Adrenal gland (tissue), 12 donors: ENCODE results near the gene KCNJ9. TPM values are rescaled to one million over a fixed set of nuclear protein-coding genes. Genes with fewer than 3 reads are reported as not detected.

Experiments
- DNase-seq, 7 donors: peaks; one replicate each; pipeline ENCODE4 v3.0.0-alpha.2; 2019 to 2020
- H3K27ac ChIP-seq, 5 donors: fragments of 200-600 bp; sonication (generic) in 4 of 5; 1 replicate in 3 of 5; 2 replicates in 2 of 5; pipeline versions ENCODE4 v1.5.1 to v1.8.0; 2016 to 2020; ENCODE audit warnings: mild to moderate bottlenecking in 1 of 5
- H3K27me3 ChIP-seq: fragments of 200-600 bp; 2 replicates; pipeline ENCODE4 v1.8.0; 2021
- H3K36me3 ChIP-seq, 2 donors: fragments of 200-600 bp; replicated peaks in 1 of 2; 1 replicate in 1 of 2; 2 replicates in 1 of 2; pipeline versions ENCODE4 v1.5.1 to v1.8.0; 2018 to 2022
- H3K4me1 ChIP-seq, 2 donors: fragments of 200-600 bp; replicated peaks in 1 of 2; 1 replicate in 1 of 2; 2 replicates in 1 of 2; pipeline versions ENCODE4 v1.5.1 to v1.8.0; 2018 to 2021
- H3K4me3 ChIP-seq, 4 donors: fragments of 200-600 bp; sonication (generic) in 3 of 4; one replicate each; pipeline ENCODE4 v1.5.1; 2016 to 2018
- H3K9me3 ChIP-seq, 3 donors: fragments of 200-600 bp; sonication (generic) in 1 of 3; replicated peaks in 1 of 3; 1 replicate in 2 of 3; 2 replicates in 1 of 3; pipeline versions ENCODE4 v1.5.1 to v1.8.0; 2016 to 2021
- POLR2A ChIP-seq, 2 donors: fragments of 450-650 bp; IDR thresholded peaks; one replicate each; pipeline ENCODE4 v1.6.1; 2017; ENCODE audit warnings: antibody characterized with exemption in 2 of 2, mild to moderate bottlenecking in 2 of 2, moderate library complexity in 1 of 2
- WGBS, 4 donors: extraction: QIAGEN DNeasy Blood & Tissue Kit in 2 of 4; methylation state at CpG; one replicate each; pipeline versions ENCODE4 v1.1.5 to v1.1.7; 2013 to 2017; 5-methylcytosine and 5-hydroxymethylcytosine counted together
- intact Hi-C, 2 donors: fragments of 100-400 bp; cut with DNase I; formaldehyde crosslinking; loops; one replicate each; pipeline versions ENCODE4 v1.14.1 to v1.15.0; 2022 to 2023
- polyA plus RNA-seq, 3 donors: library from polyadenylated mRNA; stranded (reverse); fragments of 200-250 nt in 2 of 3; fragments of 350-450 nt in 1 of 3; fragmentation: Illumina TruSeq in 1 of 3; extraction: RNeasy Lipid Tissue Mini Kit (QIAGEN cat#74804) in 1 of 3; gene quantifications; one replicate each; pipeline ENCODE4 v1.2.3, GENCODE V29; 2013 to 2014
- total RNA-seq, 9 donors: library from RNA; depleted of rRNA in 4 of 9; stranded (reverse); fragments of >200 nt in 4 of 9; fragments of 120-200 nt in 1 of 9; fragmentation: NEBNext Ultra II Directional in 1 of 9; extraction: Animal tissue kit (Norgen Biotek cat#: 25700) in 1 of 9; gene quantifications; one replicate each; pipeline versions ENCODE4 v1.1.0 to v1.2.4, GENCODE V29; 2013 to 2023
- TF ChIP-seq, protein P1 (sequence below), 6 experiments: fragments of 450-650 bp in 4 of 6; fragments of 200-600 bp in 2 of 6; sonication (generic) in 1 of 6; IDR thresholded peaks; 1 replicate in 5 of 6; 2 replicates in 1 of 6; pipeline versions ENCODE4 v1.5.1 to v1.8.0; 2016 to 2021; ENCODE audit warnings: antibody characterized with exemption in 6 of 6, mild to moderate bottlenecking in 2 of 6, moderate library complexity in 1 of 6
- donor health status: healthy with polysubstance abuse.
- donor health status: Bipolar disorder and iron deficiency.
- donor health status: DM: yes; HTN: yes; CAD: no.
- donor health status: DM: no; HTN: no; CAD: no.
- donor health status: DM: no; HTN: no; CAD: no.
- donor health status: DM: yes; HTN: yes; CAD: no.

KCNJ9 gene
- total and polyA plus RNA-seq, 12 donors, result 0.14 to 1.1 (median 0.22) TPM; not detected in 6

GRCh38 chr1:160115545-160116282 lies 34.4 kb downstream of the KCNJ9 start, which contains the start of gene ATP1A2:
ATP1A2 (plus strand) TSS chr1:160115759; CDS start chr1:160115862, 103 bp downstream.
- H3K36me3 ChIP-seq, result no peaks in the 10 kb centered on the region
- no peaks in the 10 kb centered on the region for H3K9me3 ChIP-seq
- 50 to 59% (median 56%) methylated on average over 15 to 16 of the region's 16 CpGs for WGBS, 4 donors
- no peak within 1 kb of the TSS for H3K4me3 ChIP-seq
- intact Hi-C loops, result no loop called here
- H3K27ac ChIP-seq, result no peak within 1 kb of the TSS
- H3K4me1 ChIP-seq, result no peaks in the 10 kb centered on the region
- TF ChIP-seq, protein P1, sequence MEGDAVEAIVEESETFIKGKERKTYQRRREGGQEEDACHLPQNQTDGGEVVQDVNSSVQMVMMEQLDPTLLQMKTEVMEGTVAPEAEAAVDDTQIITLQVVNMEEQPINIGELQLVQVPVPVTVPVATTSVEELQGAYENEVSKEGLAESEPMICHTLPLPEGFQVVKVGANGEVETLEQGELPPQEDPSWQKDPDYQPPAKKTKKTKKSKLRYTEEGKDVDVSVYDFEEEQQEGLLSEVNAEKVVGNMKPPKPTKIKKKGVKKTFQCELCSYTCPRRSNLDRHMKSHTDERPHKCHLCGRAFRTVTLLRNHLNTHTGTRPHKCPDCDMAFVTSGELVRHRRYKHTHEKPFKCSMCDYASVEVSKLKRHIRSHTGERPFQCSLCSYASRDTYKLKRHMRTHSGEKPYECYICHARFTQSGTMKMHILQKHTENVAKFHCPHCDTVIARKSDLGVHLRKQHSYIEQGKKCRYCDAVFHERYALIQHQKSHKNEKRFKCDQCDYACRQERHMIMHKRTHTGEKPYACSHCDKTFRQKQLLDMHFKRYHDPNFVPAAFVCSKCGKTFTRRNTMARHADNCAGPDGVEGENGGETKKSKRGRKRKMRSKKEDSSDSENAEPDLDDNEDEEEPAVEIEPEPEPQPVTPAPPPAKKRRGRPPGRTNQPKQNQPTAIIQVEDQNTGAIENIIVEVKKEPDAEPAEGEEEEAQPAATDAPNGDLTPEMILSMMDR (IDR thresholded peaks at IDR 0.05), result no peak
- no peak for TF ChIP-seq POLR2A (IDR thresholded peaks at IDR 0.05)
- H3K27me3 ChIP-seq, result no peaks in the 10 kb centered on the region
- no peak for DNase-seq

- Histone ChIP-seq H3K36me3 (no peaks in the 10 kb centered on the region), H3K27ac (no peak overlapping the region), H3K4me3 (no peak overlapping the region), H3K9me3 (no peaks in the 10 kb centered on the region), H3K27me3 (no peaks in the 10 kb centered on the region), H3K4me1 (no peaks in the 10 kb centered on the region)
- WGBS, 4 donors, result 51 to 54% (median 53%) methylated on average over 6 to 12 of the region's 12 CpGs
- intact Hi-C loops, result no loop called here
- DNase-seq, result peak in 6 of 7 donors; percentile 38 to 68 (median 54)
- TF ChIP-seq, protein P1 (IDR thresholded peaks at IDR 0.05), result no peak
- no peak for TF ChIP-seq POLR2A (IDR thresholded peaks at IDR 0.05)
These were observed 35.2 kb downstream of the KCNJ9 start for GRCh38 chr1:160116283-160117147.

DNA sequence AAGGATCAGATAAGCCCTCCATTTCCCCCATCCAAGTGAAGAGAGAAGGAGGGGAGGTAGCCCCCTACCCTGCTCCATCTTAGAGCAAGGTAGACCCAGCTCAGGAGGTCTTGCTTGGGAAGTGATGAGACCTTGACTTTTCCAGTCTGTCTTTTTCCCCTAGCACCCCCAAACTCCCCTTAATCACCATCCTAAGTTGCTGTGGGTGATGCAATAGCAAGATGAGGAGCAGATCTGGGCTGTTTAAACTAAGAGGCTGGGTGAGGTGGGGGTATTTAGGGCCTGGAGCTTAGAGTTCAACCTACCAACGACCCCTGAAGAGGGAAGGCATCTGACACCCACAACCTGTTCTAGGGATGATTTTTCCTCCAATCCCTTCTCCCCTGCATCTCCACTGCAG lies 36.0 kb downstream of the KCNJ9 start:
- TF ChIP-seq POLR2A (IDR thresholded peaks at IDR 0.05), result no peak
- TF ChIP-seq, protein P1 (IDR thresholded peaks at IDR 0.05), result no peak
- Histone ChIP-seq H3K27ac (no peak overlapping the region), H3K36me3 (no peaks in the 10 kb centered on the region), H3K4me1 (no peaks in the 10 kb centered on the region), H3K4me3 (no peak overlapping the region), H3K27me3 (no peaks in the 10 kb centered on the region), H3K9me3 (no peaks in the 10 kb centered on the region)
- intact Hi-C loops, result no loop called here
- no peak for DNase-seq
- WGBS, 4 donors, result 11 to 33% (median 22%) methylated on average over 1 of the region's 1 CpG

DNA sequence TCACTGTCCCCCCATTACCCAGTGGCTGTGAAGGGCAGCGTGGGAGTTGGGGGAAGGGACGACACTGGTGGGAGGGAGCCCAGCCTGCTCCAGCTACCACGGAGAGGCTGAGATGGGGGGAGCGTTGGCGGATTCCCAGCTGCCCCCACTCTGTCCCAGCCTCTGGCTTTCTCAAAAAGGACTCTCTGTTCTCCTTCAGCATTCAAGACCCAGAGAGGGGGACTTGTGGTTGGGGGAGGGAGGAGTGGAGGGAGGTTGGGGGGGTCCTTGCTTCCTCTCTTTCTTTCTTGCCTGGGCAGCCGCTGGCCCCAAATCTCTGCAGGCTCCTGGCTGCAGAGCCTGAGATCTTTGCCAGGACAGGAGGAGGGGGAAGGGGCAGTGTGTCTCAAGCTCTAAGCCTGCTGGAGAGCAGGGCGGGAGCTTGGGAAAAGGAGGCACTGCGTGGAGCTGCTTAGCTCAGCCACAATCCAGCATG lies 36.4 kb downstream of the KCNJ9 start:
- 22 to 55% (median 39%) methylated on average over 3 to 8 of the region's 8 CpGs for WGBS, 4 donors
- no peak overlapping the region for H3K4me3 ChIP-seq
- peak; percentile 33 to 77 (median 54) for DNase-seq
- intact Hi-C loops, result no loop called here
- H3K27me3 ChIP-seq, result no peaks in the 10 kb centered on the region
- no peaks in the 10 kb centered on the region for H3K9me3 ChIP-seq
- no peak overlapping the region for H3K27ac ChIP-seq
- TF ChIP-seq, protein P1 (IDR thresholded peaks at IDR 0.05), result no peak
- TF ChIP-seq POLR2A (IDR thresholded peaks at IDR 0.05), result no peak
- no peaks in the 10 kb centered on the region for H3K36me3 ChIP-seq
- no peaks in the 10 kb centered on the region for H3K4me1 ChIP-seq
